AG09319 (cell line): ENCODE data around the gene IL32.

Experiments used
- DNase-seq: peaks from one replicate; pipeline ENCODE4 v3.0.0-alpha.2; 2010; ENCODE audit warnings: low read depth; ENCODE audit errors: extremely low read depth
- CTCF ChIP-seq: IDR thresholded peaks from 2 replicates; pipeline ENCODE4 v1.5.1; 2011; ENCODE audit warnings: low read depth, mild to moderate bottlenecking, inconsistent platforms, low read length, moderate library complexity

The IL32 gene

GRCh38 chr16:3020604-3021448 lies 44.6 kb upstream of the IL32 start:
- no peak for TF ChIP-seq CTCF
- DNase-seq, result peak; percentile 70

GRCh38 chr16:3021449-3022207 lies 43.8 kb upstream of the IL32 start:
- TF ChIP-seq CTCF, result peak; percentile 45
- DNase-seq, result no peak

GRCh38 chr16:3022208-3022683 lies 43.2 kb upstream of the IL32 start:
- no peak for TF ChIP-seq CTCF
- peak; percentile 89 for DNase-seq

- TF ChIP-seq CTCF, result no peak
- DNase-seq, result no peak
These were observed 42.6 kb upstream of the IL32 start for GRCh38 chr16:3022684-3023414.

GRCh38 chr16:3023415-3023668 lies 42.1 kb upstream of the IL32 start:
- TF ChIP-seq CTCF, result no peak
- no peak for DNase-seq

- peak; percentile 92 for DNase-seq
- no peak; the same call in 1 of the 2 replicates for TF ChIP-seq CTCF
These were observed 41.6 kb upstream of the IL32 start, which contains the start of the genes HCFC1R1 and THOC6 for GRCh38 chr16:3023669-3024478. Gene HCFC1R1 (minus strand): TSS chr16:3023942. CDS start chr16:3023941, 1 bp downstream. Gene THOC6 (plus strand): TSS chr16:3024035. CDS start chr16:3024327, 292 bp downstream.
